ENCODE results near the gene SBF1.
A peak's percentile ranks its signal among the peaks of the same experiment; 100 is the strongest.
"Not testable (repeated sequence)": the region's sequence is repeated elsewhere in the genome, so short reads cannot be mapped to it uniquely, and the experiment has no call there.

SBF1 gene

DNA sequence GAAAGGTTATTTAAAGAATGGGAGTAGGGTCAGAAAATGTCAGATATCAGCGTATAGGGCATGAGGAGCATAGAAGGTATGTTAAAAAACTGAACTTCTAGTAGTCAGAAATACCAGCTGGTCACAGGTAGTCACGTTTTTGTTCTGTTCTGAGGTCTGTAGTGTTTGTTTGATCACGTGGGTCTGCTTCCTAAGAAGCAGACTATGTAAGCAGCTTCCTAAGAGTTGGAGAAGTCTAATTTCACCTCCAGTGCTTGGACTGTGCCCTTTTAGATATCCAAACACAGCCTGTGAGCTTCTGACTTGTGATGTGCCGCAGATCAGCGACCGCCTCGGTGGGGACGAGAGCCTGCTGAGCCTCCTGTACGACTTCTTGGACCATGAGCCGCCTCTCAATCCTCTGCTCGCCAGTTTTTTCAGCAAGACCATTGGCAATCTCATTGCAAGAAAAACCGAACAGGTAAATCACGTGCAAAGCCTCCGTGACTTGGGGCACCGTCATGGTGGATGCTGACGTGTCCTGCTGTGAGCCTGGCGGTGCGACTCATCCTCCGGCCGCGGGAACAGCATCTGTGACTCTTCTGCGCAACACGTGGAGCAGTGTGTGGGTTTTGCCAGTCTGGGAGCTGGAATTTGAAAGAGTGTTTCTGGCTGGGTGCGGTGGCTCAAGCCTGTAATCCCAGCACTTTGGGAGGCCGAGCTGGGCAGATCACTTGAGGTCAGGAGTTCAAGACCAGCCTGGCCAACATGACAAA, 68.2 kb downstream of the SBF1 start:
- Histone ChIP-seq H3K9ac (ENCODE audit: insufficient read length, low read depth) (no peak overlapping the region), H3K36me3 (ENCODE audit: insufficient read depth, insufficient read length, low read length) (peaks cover 39% of the 10 kb centered on the region), H3K27me3 (ENCODE audit: insufficient read depth, insufficient read length) (no peaks in the 10 kb centered on the region), H3K4me1 (ENCODE audit: insufficient read depth, insufficient read length) (no peaks in the 10 kb centered on the region), H3K9me3 (ENCODE audit: insufficient read depth, low read length) (no peaks in the 10 kb centered on the region), H3K4me3 (ENCODE audit: insufficient read length, low read depth) (no peak overlapping the region)
- no peak for DNase-seq (ENCODE audit: low read depth, low spot score)
- TF ChIP-seq ZNF274 (IDR thresholded peaks at IDR 0.05; ENCODE audit: low read depth, low read length) (no peak), YY1 (IDR thresholded peaks at IDR 0.05; ENCODE audit: insufficient read depth, insufficient read length) (no peak), SUZ12 (IDR thresholded peaks at IDR 0.05; ENCODE audit: extremely low read depth, insufficient read depth, insufficient read length) (no peak)

- no peaks in the 10 kb centered on the region for H3K9me3 ChIP-seq (ENCODE audit: insufficient read depth, low read length)
- H3K4me1 ChIP-seq (ENCODE audit: insufficient read depth, insufficient read length): no peaks in the 10 kb centered on the region
- H3K36me3 ChIP-seq (ENCODE audit: insufficient read depth, insufficient read length, low read length): peaks cover 52% of the 10 kb centered on the region
- no peak overlapping the region for H3K4me3 ChIP-seq (ENCODE audit: insufficient read length, low read depth)
- H3K9ac ChIP-seq (ENCODE audit: insufficient read length, low read depth): no peak overlapping the region
- no peaks in the 10 kb centered on the region for H3K27me3 ChIP-seq (ENCODE audit: insufficient read depth, insufficient read length)
- TF ChIP-seq YY1 (IDR thresholded peaks at IDR 0.05; ENCODE audit: insufficient read depth, insufficient read length): no peak
- TF ChIP-seq ZNF274 (IDR thresholded peaks at IDR 0.05; ENCODE audit: low read depth, low read length): no peak
- TF ChIP-seq SUZ12 (IDR thresholded peaks at IDR 0.05; ENCODE audit: extremely low read depth, insufficient read depth, insufficient read length): no peak
- no peak for DNase-seq (ENCODE audit: low read depth, low spot score)
Observed at GRCh38 chr22:50403701-50404101, 71.1 kb downstream of the SBF1 start.

- no peaks in the 10 kb centered on the region for H3K9me3 ChIP-seq (ENCODE audit: insufficient read depth, low read length)
- no peak overlapping the region for H3K9ac ChIP-seq (ENCODE audit: insufficient read length, low read depth)
- H3K36me3 ChIP-seq (ENCODE audit: insufficient read depth, insufficient read length, low read length): peaks cover 38% of the 10 kb centered on the region
- no peaks in the 10 kb centered on the region for H3K4me1 ChIP-seq (ENCODE audit: insufficient read depth, insufficient read length)
- no peak for DNase-seq (ENCODE audit: low read depth, low spot score)
- TF ChIP-seq YY1 (IDR thresholded peaks at IDR 0.05; ENCODE audit: insufficient read depth, insufficient read length) (no peak), SUZ12 (IDR thresholded peaks at IDR 0.05; ENCODE audit: extremely low read depth, insufficient read depth, insufficient read length) (no peak), ZNF274 (IDR thresholded peaks at IDR 0.05; ENCODE audit: low read depth, low read length) (no peak)
- H3K27me3 ChIP-seq (ENCODE audit: insufficient read depth, insufficient read length): no peaks in the 10 kb centered on the region
- no peak overlapping the region for H3K4me3 ChIP-seq (ENCODE audit: insufficient read length, low read depth)
Observed at GRCh38 chr22:50401907-50402306, 72.9 kb downstream of the SBF1 start.

DNA sequence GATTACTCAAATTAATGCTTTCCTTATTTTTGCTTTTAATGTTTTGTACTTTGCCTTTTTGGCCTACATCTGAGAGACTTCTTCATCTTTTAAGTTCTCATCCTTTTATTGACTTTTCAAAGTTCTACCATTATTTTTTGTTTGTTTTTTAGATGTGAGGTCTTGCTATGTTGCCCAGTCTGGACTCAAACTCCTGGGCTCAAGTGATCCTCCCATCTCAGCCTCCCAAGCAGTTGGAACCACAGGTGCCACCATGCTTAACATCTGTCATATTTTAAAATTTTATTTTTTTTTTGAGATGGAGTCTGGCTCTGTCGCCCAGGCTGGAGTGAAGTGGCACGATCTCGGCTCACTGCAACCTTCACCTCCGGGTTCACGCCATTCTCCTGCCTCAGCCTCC, 73.9 kb downstream of the SBF1 start:
- no peak overlapping the region for H3K9ac ChIP-seq (ENCODE audit: insufficient read length, low read depth)
- no peaks in the 10 kb centered on the region for H3K27me3 ChIP-seq (ENCODE audit: insufficient read depth, insufficient read length)
- TF ChIP-seq ZNF274 (IDR thresholded peaks at IDR 0.05; ENCODE audit: low read depth, low read length): no peak
- TF ChIP-seq YY1 (IDR thresholded peaks at IDR 0.05; ENCODE audit: insufficient read depth, insufficient read length): no peak
- DNase-seq (ENCODE audit: low read depth, low spot score): no peak
- H3K4me1 ChIP-seq (ENCODE audit: insufficient read depth, insufficient read length): no peaks in the 10 kb centered on the region
- no peaks in the 10 kb centered on the region for H3K9me3 ChIP-seq (ENCODE audit: insufficient read depth, low read length)
- peaks cover 31% of the 10 kb centered on the region for H3K36me3 ChIP-seq (ENCODE audit: insufficient read depth, insufficient read length, low read length)
- H3K4me3 ChIP-seq (ENCODE audit: insufficient read length, low read depth): no peak overlapping the region

GRCh38 chr22:50400406-50400805, 74.4 kb downstream of the SBF1 start:
- no peak overlapping the region for H3K9ac ChIP-seq (ENCODE audit: insufficient read length, low read depth)
- H3K9me3 ChIP-seq (ENCODE audit: insufficient read depth, low read length): no peaks in the 10 kb centered on the region
- TF ChIP-seq SUZ12 (IDR thresholded peaks at IDR 0.05; ENCODE audit: extremely low read depth, insufficient read depth, insufficient read length) (no peak), YY1 (IDR thresholded peaks at IDR 0.05; ENCODE audit: insufficient read depth, insufficient read length) (no peak), ZNF274 (IDR thresholded peaks at IDR 0.05; ENCODE audit: low read depth, low read length) (no peak)
- peaks cover 1% of the 10 kb centered on the region for H3K4me1 ChIP-seq (ENCODE audit: insufficient read depth, insufficient read length)
- no peaks in the 10 kb centered on the region for H3K27me3 ChIP-seq (ENCODE audit: insufficient read depth, insufficient read length)
- no peak for DNase-seq (ENCODE audit: low read depth, low spot score)
- no peak overlapping the region for H3K4me3 ChIP-seq (ENCODE audit: insufficient read length, low read depth)
- peaks cover 31% of the 10 kb centered on the region for H3K36me3 ChIP-seq (ENCODE audit: insufficient read depth, insufficient read length, low read length)

- TF ChIP-seq YY1 (IDR thresholded peaks at IDR 0.05; ENCODE audit: insufficient read depth, insufficient read length): no peak
- no peak for TF ChIP-seq ZNF274 (IDR thresholded peaks at IDR 0.05; ENCODE audit: low read depth, low read length)
- TF ChIP-seq SUZ12 (IDR thresholded peaks at IDR 0.05; ENCODE audit: extremely low read depth, insufficient read depth, insufficient read length): no peak
- H3K4me1 ChIP-seq (ENCODE audit: insufficient read depth, insufficient read length): peaks cover 5% of the 10 kb centered on the region
- no peak overlapping the region for H3K4me3 ChIP-seq (ENCODE audit: insufficient read length, low read depth)
- H3K9ac ChIP-seq (ENCODE audit: insufficient read length, low read depth): no peak overlapping the region
- no peaks in the 10 kb centered on the region for H3K9me3 ChIP-seq (ENCODE audit: insufficient read depth, low read length)
- H3K27me3 ChIP-seq (ENCODE audit: insufficient read depth, insufficient read length): no peaks in the 10 kb centered on the region
- DNase-seq (ENCODE audit: low read depth, low spot score): peak; percentile 16
- H3K36me3 ChIP-seq (ENCODE audit: insufficient read depth, insufficient read length, low read length): peaks cover 33% of the 10 kb centered on the region
Observed at GRCh38 chr22:50399751-50400331, 75.0 kb downstream of the SBF1 start.

DNA sequence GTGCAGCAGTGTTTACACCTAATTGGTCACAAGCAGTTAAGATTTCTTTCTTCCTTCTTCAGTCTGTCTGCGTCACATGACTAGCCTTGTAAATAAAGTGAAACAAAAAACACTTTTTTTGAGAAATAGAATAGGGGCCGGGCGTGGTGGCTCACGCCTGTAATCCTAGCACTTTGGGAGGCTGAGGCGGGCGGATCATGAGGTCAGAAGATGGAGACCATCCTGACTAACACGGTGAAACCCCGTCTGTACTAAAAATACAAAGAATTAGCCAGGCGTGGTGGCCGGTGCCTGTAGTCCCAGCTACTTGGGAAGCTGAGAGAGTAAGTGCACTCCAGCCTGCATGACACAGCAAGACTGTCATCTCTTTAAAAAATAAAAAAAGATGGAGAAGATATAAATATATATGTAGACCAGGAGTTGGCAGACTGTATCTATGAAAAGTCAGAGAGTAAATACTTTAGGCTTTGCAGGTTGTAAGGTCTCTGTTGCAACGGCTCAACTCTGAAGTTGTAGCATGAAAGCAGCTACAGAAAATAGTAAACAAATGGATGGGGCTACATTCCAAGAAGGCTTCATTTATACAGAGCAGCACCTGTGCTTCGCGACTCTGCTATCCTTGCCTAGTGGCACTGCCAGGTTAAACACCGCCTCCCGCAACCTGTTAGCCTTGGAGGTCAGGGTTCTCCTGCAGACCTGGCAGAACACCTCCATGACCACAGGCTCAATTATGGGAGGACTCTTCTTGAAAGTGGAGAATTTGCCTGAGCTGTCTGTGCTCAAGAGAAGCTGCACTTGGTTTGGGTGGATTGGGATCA, 75.8 kb downstream of the SBF1 start:
- H3K4me3 ChIP-seq (ENCODE audit: insufficient read length, low read depth): no peak overlapping the region
- H3K9ac ChIP-seq (ENCODE audit: insufficient read length, low read depth): peak overlapping the region; percentile 33
- H3K36me3 ChIP-seq (ENCODE audit: insufficient read depth, insufficient read length, low read length): peaks cover 32% of the 10 kb centered on the region
- TF ChIP-seq YY1 (IDR thresholded peaks at IDR 0.05; ENCODE audit: insufficient read depth, insufficient read length) (no peak), SUZ12 (IDR thresholded peaks at IDR 0.05; ENCODE audit: extremely low read depth, insufficient read depth, insufficient read length) (no peak), ZNF274 (IDR thresholded peaks at IDR 0.05; ENCODE audit: low read depth, low read length) (no peak)
- H3K9me3 ChIP-seq (ENCODE audit: insufficient read depth, low read length): no peaks in the 10 kb centered on the region
- no peak for DNase-seq (ENCODE audit: low read depth, low spot score)
- H3K4me1 ChIP-seq (ENCODE audit: insufficient read depth, insufficient read length): peaks cover 5% of the 10 kb centered on the region
- no peaks in the 10 kb centered on the region for H3K27me3 ChIP-seq (ENCODE audit: insufficient read depth, insufficient read length)

DNA sequence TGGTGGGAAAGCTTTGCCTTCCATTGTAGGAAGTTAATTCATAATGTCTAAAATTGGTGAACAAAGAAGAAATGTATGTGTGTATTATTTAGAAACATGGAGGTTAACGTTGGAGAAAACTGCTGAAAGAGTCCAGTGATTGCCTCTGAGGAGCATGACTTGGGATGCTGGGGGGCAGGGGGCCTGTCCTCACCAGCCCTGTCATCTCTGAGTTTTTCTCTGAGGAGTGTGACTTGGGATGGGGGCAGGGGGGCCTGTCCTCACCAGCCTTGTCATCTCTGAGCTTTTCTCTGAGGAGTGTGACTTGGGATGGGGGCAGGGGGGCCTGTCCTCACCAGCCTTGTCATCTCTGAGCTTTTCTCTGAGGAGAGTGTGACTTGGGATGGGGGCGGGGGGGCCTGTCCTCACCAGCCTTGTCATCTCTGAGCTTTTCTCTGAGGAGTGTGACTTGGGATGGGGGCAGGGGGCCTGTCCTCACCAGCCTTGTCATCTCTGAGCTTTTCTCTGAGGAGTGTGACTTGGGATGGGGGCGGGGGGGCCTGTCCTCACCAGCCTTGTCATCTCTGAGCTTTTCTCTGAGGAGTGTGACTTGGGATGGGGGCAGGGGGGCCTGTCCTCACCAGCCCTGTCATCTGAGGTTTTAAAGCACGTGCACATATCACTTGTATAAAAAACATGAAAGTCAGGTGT, 77.3 kb downstream of the SBF1 start:
- H3K9me3 ChIP-seq (ENCODE audit: insufficient read depth, low read length); H3K4me3 ChIP-seq (ENCODE audit: insufficient read length, low read depth); H3K9ac ChIP-seq (ENCODE audit: insufficient read length, low read depth); H3K4me1 ChIP-seq (ENCODE audit: insufficient read depth, insufficient read length); H3K27me3 ChIP-seq (ENCODE audit: insufficient read depth, insufficient read length); DNase-seq (ENCODE audit: low read depth, low spot score): not testable (repeated sequence)
- peaks cover 35% of the 10 kb centered on the region for H3K36me3 ChIP-seq (ENCODE audit: insufficient read depth, insufficient read length, low read length)
